Aorta (tissue), 5 donors: ENCODE results near the gene CCDC92B. TPM values are rescaled to one million over a fixed set of nuclear protein-coding genes. Genes with fewer than 3 reads are reported as not detected.
"Not testable (repeated sequence)": the region's sequence is repeated elsewhere in the genome, so short reads cannot be mapped to it uniquely, and the experiment has no call there.

ENCODE experiments used
- ATAC-seq: fragments of 200-7000 bp; cut with Tn5 transposase; one replicate; pipeline ENCODE4 v1.9.1; 2022; ENCODE audit warnings: moderate library complexity; ENCODE audit not compliant: low FRiP score
- DNase-seq, 2 donors: peaks; one replicate each; pipeline ENCODE4 v3.0.0-alpha.2; 2020
- H3K27ac ChIP-seq, 2 donors: one replicate each; pipeline ENCODE4 v1.5.1; 2013; ENCODE audit warnings: low read length in 2 of 2, mild to moderate bottlenecking in 2 of 2, moderate library complexity in 2 of 2, control low read depth in 1 of 2, inconsistent platforms in 1 of 2, low read depth in 1 of 2
- H3K27me3 ChIP-seq, 2 donors: one replicate each; pipeline ENCODE4 v1.6.1; 2013; ENCODE audit warnings: control low read depth in 1 of 2, low read length in 1 of 2, mild to moderate bottlenecking in 1 of 2, moderate library complexity in 1 of 2; ENCODE audit not compliant: insufficient read depth in 2 of 2, control insufficient read depth in 1 of 2
- H3K36me3 ChIP-seq, 2 donors: one replicate each; pipeline ENCODE4 v1.6.1; 2013; ENCODE audit warnings: control low read depth in 1 of 2, low read length in 1 of 2, mild to moderate bottlenecking in 1 of 2; ENCODE audit not compliant: insufficient read depth in 2 of 2, control insufficient read depth in 1 of 2
- H3K4me1 ChIP-seq, 2 donors: one replicate each; pipeline ENCODE4 v1.6.1; 2013; ENCODE audit warnings: low read length in 2 of 2, control low read depth in 1 of 2, mild to moderate bottlenecking in 1 of 2, moderate library complexity in 1 of 2; ENCODE audit not compliant: insufficient read depth in 2 of 2, control insufficient read depth in 1 of 2
- H3K4me3 ChIP-seq, 2 donors: one replicate each; pipeline ENCODE4 v1.5.1; 2013; ENCODE audit warnings: low read length in 2 of 2, control low read depth in 1 of 2, mild to moderate bottlenecking in 1 of 2
- H3K9me3 ChIP-seq: one replicate; pipeline ENCODE4 v1.6.1; 2013; ENCODE audit warnings: mild to moderate bottlenecking, low read length; ENCODE audit not compliant: control insufficient read depth
- WGBS, 2 donors: extraction: QIAGEN DNeasy Blood & Tissue Kit; methylation state at CpG; one replicate each; pipeline ENCODE4 v1.1.7; 2013; 5-methylcytosine and 5-hydroxymethylcytosine counted together
- intact Hi-C, 2 donors: fragments of 100-400 bp; cut with DNase I; formaldehyde crosslinking; loops; one replicate each; pipeline versions ENCODE4 v1.14.2 to v1.15.0; 2022
- polyA plus RNA-seq, 2 donors: library from polyadenylated mRNA; stranded (reverse); fragments of 200-250 nt; gene quantifications; one replicate each; pipeline ENCODE4 v1.2.3, GENCODE V29; 2013
- total RNA-seq, 2 donors: library from RNA; stranded (reverse); fragmentation: NEBNext Ultra II Directional; extraction: Animal tissue kit (Norgen Biotek cat#: 25700); gene quantifications; one replicate each; pipeline ENCODE4 v1.2.1, GENCODE V29; 2021
- donor health status: healthy with polysubstance abuse.
- donor health status: Bipolar disorder and iron deficiency.
- donor health status: DM: no; HTN: no; CAD: no.
- donor health status: DM: no; HTN: no; CAD: no.
- donor health status: DM: yes; HTN: yes; CAD: no.

CCDC92B gene
- total and polyA plus RNA-seq, 4 donors = 0.18 TPM; not detected in 3

GRCh38 chr17:2792366-2793169 is 43.1 kb upstream of the CCDC92B start:
- 63 to 64% methylated on average over 24 of the region's 24 CpGs for WGBS, 2 donors
- no peak overlapping the region for H3K4me3 ChIP-seq
- no peaks in the 10 kb centered on the region for H3K9me3 ChIP-seq
- no peaks in the 10 kb centered on the region for H3K36me3 ChIP-seq
- H3K4me1 ChIP-seq = no peaks in the 10 kb centered on the region
- intact Hi-C loops = no loop called here
- no peak for ATAC-seq
- H3K27me3 ChIP-seq = no peaks in the 10 kb centered on the region
- no peak for DNase-seq
- no peak overlapping the region for H3K27ac ChIP-seq

- DNase-seq (no peak), ATAC-seq (no peak)
- no peak overlapping the region for H3K27ac ChIP-seq
- H3K27me3 ChIP-seq = no peaks in the 10 kb centered on the region
- no peaks in the 10 kb centered on the region for H3K36me3 ChIP-seq
- H3K9me3 ChIP-seq = no peaks in the 10 kb centered on the region
- no peaks in the 10 kb centered on the region for H3K4me1 ChIP-seq
- whole genome bisulfite sequencing, 2 donors = 67 to 69% methylated on average over 3 of the region's 3 CpGs
- intact Hi-C loops = no loop called here
- no peak overlapping the region for H3K4me3 ChIP-seq
Measured at GRCh38 chr17:2789700-2790099, 40.2 kb upstream of the CCDC92B start.

- 35 to 40% methylated on average over 17 to 21 of the region's 21 CpGs for WGBS, 2 donors
- H3K4me1 ChIP-seq = no peaks in the 10 kb centered on the region
- intact Hi-C loops = no loop called here
- DNase-seq = peak; percentile 87 to 89
- no peaks in the 10 kb centered on the region for H3K27me3 ChIP-seq
- H3K4me3 ChIP-seq = no peak overlapping the region
- peak; percentile 75 for ATAC-seq
- no peaks in the 10 kb centered on the region for H3K36me3 ChIP-seq
- no peak overlapping the region for H3K27ac ChIP-seq
- peaks cover 5% of the 10 kb centered on the region for H3K9me3 ChIP-seq
Measured at GRCh38 chr17:2786176-2786881, 36.9 kb upstream of the CCDC92B start.

- H3K36me3 ChIP-seq, H3K4me1 ChIP-seq, DNase-seq, H3K9me3 ChIP-seq, ATAC-seq, intact Hi-C loops, H3K4me3 ChIP-seq, H3K27ac ChIP-seq, H3K27me3 ChIP-seq: not testable (repeated sequence)
- 43 to 47% methylated on average over 12 of the region's 12 CpGs for WGBS, 2 donors
Measured at GRCh38 chr17:2785376-2785775, 35.9 kb upstream of the CCDC92B start.

GRCh38 chr17:2784864-2785263 is 35.4 kb upstream of the CCDC92B start:
- Histone ChIP-seq H3K27me3 (no peaks in the 10 kb centered on the region), H3K9me3 (peaks cover 5% of the 10 kb centered on the region), H3K27ac (no peak overlapping the region), H3K4me3 (no peak overlapping the region), H3K4me1 (no peaks in the 10 kb centered on the region), H3K36me3 (no peaks in the 10 kb centered on the region)
- ATAC-seq (no peak), DNase-seq (no peak)
- WGBS, 2 donors = 78 to 81% methylated on average over 8 of the region's 8 CpGs
- intact Hi-C loops = no loop called here

GRCh38 chr17:2783310-2784030 is 34.0 kb upstream of the CCDC92B start:
- intact Hi-C loops = no loop called here
- H3K4me3 ChIP-seq = no peak overlapping the region
- no peak overlapping the region for H3K27ac ChIP-seq
- ATAC-seq (no peak), DNase-seq (no peak)
- WGBS, 2 donors = 87 to 90% methylated on average over 4 of the region's 4 CpGs
- no peaks in the 10 kb centered on the region for H3K27me3 ChIP-seq
- H3K4me1 ChIP-seq = no peaks in the 10 kb centered on the region
- H3K9me3 ChIP-seq = peaks cover 5% of the 10 kb centered on the region
- no peaks in the 10 kb centered on the region for H3K36me3 ChIP-seq

GRCh38 chr17:2782055-2782454 is 32.6 kb upstream of the CCDC92B start:
- intact Hi-C loops = no loop called here
- no peak overlapping the region for H3K4me3 ChIP-seq
- no peaks in the 10 kb centered on the region for H3K36me3 ChIP-seq
- DNase-seq (no peak), ATAC-seq (no peak)
- H3K9me3 ChIP-seq = peaks cover 5% of the 10 kb centered on the region
- H3K27ac ChIP-seq = no peak overlapping the region
- H3K4me1 ChIP-seq = no peaks in the 10 kb centered on the region
- H3K27me3 ChIP-seq = no peaks in the 10 kb centered on the region
- 39 to 42% methylated on average over 6 of the region's 6 CpGs for WGBS, 2 donors

- 90 to 93% methylated on average over 15 of the region's 15 CpGs for WGBS, 2 donors
- H3K27me3 ChIP-seq, H3K9me3 ChIP-seq, ATAC-seq, H3K36me3 ChIP-seq, DNase-seq, H3K4me1 ChIP-seq, H3K4me3 ChIP-seq, H3K27ac ChIP-seq, intact Hi-C loops: not testable (repeated sequence)
Measured at GRCh38 chr17:2781598-2781997, 32.1 kb upstream of the CCDC92B start.
